Measurements from ENCODE around the gene MEI4.
"Not testable (repeated sequence)": the region's sequence is repeated elsewhere in the genome, so short reads cannot be mapped to it uniquely, and the experiment has no call there.

DNA sequence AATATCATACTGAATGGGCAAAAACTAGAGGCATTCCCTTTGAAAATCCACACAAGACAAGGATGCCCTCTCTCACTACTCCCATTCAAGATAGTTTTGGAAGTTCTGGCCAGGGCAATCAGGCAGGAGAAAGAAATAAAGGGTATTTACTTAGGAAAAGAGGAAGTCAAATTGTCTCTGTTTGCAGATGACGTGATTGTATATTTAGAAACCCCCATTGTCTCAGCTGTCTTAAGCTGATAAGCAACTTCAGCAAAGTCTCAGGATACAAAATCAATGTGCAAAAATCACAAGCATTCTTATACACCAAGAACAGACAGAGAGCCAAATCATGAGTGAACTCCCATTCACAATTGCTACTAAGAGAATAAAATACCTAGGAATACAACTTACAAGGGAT is 99.3 kb downstream of the MEI4 start:
- TF ChIP-seq EP300 (IDR thresholded peaks at IDR 0.05; ENCODE audit: low read depth in 2 of 2, low read length in 2 of 2); EP300 (CRISPR knock-in tag; IDR thresholded peaks at IDR 0.05; ENCODE audit: borderline replicate concordance); POLR2A (IDR thresholded peaks at IDR 0.05; ENCODE audit: insufficient read depth in 1 of 2, low read depth in 2 of 2, low read length in 2 of 2); MXD1 (CRISPR knock-in tag; IDR thresholded peaks at IDR 0.05); PHB2 (IDR thresholded peaks at IDR 0.05; ENCODE audit: partially characterized antibody); FOXJ3 (CRISPR knock-in tag; IDR thresholded peaks at IDR 0.05; ENCODE audit: borderline replicate concordance): not testable (repeated sequence)
- TF ChIP-seq, protein P1, sequence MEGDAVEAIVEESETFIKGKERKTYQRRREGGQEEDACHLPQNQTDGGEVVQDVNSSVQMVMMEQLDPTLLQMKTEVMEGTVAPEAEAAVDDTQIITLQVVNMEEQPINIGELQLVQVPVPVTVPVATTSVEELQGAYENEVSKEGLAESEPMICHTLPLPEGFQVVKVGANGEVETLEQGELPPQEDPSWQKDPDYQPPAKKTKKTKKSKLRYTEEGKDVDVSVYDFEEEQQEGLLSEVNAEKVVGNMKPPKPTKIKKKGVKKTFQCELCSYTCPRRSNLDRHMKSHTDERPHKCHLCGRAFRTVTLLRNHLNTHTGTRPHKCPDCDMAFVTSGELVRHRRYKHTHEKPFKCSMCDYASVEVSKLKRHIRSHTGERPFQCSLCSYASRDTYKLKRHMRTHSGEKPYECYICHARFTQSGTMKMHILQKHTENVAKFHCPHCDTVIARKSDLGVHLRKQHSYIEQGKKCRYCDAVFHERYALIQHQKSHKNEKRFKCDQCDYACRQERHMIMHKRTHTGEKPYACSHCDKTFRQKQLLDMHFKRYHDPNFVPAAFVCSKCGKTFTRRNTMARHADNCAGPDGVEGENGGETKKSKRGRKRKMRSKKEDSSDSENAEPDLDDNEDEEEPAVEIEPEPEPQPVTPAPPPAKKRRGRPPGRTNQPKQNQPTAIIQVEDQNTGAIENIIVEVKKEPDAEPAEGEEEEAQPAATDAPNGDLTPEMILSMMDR (CRISPR knock-in tag; IDR thresholded peaks at IDR 0.05): not testable (repeated sequence)
- TF ChIP-seq, protein P2, sequence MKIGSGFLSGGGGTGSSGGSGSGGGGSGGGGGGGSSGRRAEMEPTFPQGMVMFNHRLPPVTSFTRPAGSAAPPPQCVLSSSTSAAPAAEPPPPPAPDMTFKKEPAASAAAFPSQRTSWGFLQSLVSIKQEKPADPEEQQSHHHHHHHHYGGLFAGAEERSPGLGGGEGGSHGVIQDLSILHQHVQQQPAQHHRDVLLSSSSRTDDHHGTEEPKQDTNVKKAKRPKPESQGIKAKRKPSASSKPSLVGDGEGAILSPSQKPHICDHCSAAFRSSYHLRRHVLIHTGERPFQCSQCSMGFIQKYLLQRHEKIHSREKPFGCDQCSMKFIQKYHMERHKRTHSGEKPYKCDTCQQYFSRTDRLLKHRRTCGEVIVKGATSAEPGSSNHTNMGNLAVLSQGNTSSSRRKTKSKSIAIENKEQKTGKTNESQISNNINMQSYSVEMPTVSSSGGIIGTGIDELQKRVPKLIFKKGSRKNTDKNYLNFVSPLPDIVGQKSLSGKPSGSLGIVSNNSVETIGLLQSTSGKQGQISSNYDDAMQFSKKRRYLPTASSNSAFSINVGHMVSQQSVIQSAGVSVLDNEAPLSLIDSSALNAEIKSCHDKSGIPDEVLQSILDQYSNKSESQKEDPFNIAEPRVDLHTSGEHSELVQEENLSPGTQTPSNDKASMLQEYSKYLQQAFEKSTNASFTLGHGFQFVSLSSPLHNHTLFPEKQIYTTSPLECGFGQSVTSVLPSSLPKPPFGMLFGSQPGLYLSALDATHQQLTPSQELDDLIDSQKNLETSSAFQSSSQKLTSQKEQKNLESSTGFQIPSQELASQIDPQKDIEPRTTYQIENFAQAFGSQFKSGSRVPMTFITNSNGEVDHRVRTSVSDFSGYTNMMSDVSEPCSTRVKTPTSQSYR (CRISPR knock-in tag; IDR thresholded peaks at IDR 0.05; ENCODE audit: borderline replicate concordance): not testable (repeated sequence)

Measured in HepG2 (cell line).